ENCODE data around the gene NAA35. TPM values are rescaled to one million over a fixed set of nuclear protein-coding genes. Genes with fewer than 3 reads are reported as not detected.

NAA35 gene
- total RNA-seq, 1 experiment from 2014 or later, result 12.2 TPM

- no peaks in the 10 kb centered on the region for H3K9me3 ChIP-seq (ENCODE audit: low read length)
- no peaks in the 10 kb centered on the region for H3F3A ChIP-seq (ENCODE audit: low read length, unreplicated experiment)
- no peak overlapping the region for H2AFZ ChIP-seq (ENCODE audit: low read length)
- no TSS peak for BruUV-seq (replicated peaks)
- no peak overlapping the region for H3K4me3 ChIP-seq (ENCODE audit: low read length)
- intact Hi-C loops (cut with micrococcal nuclease), result no loop called here
- H3K9ac ChIP-seq (ENCODE audit: low read length), result no peak overlapping the region
- no peaks in the 10 kb centered on the region for H3K9me2 ChIP-seq (replicated peaks; ENCODE audit: low read length)
- ChIA-PET POLR2A (ENCODE audit: unreplicated experiment) (no interaction called here), CTCF (no interaction called here)
- no peak overlapping the region for H3K4me2 ChIP-seq (ENCODE audit: low read length)
- no peak for TF ChIP-seq EZH2 (IDR thresholded peaks at IDR 0.05; ENCODE audit: low read length, unreplicated experiment)
- TF ChIP-seq EZH2phosphoT487 (IDR thresholded peaks at IDR 0.05; ENCODE audit: borderline replicate concordance, low read length), result no peak
- no peak for TF ChIP-seq CTCF (conservative IDR thresholded peaks at IDR 0.05; ENCODE audit: low read depth, low read length)
- H3K27me3 ChIP-seq (ENCODE audit: low read length), result no peaks in the 10 kb centered on the region
- ATAC-seq (no peak), DNase-seq (no peak)
- no peaks in the 10 kb centered on the region for H3K79me2 ChIP-seq (ENCODE audit: low read length)
- no peaks in the 10 kb centered on the region for H4K20me1 ChIP-seq (ENCODE audit: low read length)
- H3K4me1 ChIP-seq (ENCODE audit: insufficient read depth, low read length), result no peaks in the 10 kb centered on the region
- no peak overlapping the region for H3K27ac ChIP-seq (ENCODE audit: low read length)
- no peaks in the 10 kb centered on the region for H3K36me3 ChIP-seq (ENCODE audit: low read depth, low read length)
These were observed 23.2 kb upstream of the NAA35 start for GRCh38 chr9:85917756-85918155.

- H3K27ac ChIP-seq (ENCODE audit: low read length), result no peak overlapping the region
- H3K4me3 ChIP-seq (ENCODE audit: low read length), result no peak overlapping the region
- no peak overlapping the region for H2AFZ ChIP-seq (ENCODE audit: low read length)
- no peaks in the 10 kb centered on the region for H3F3A ChIP-seq (ENCODE audit: low read length, unreplicated experiment)
- ChIA-PET POLR2A (ENCODE audit: unreplicated experiment) (interaction anchor here (0.6 kb wide), 1 partner anchor 21 kb away, joined by 8 read pairs; no protein-coding TSS in a partner anchor), CTCF (no interaction called here)
- no peaks in the 10 kb centered on the region for H3K36me3 ChIP-seq (ENCODE audit: low read depth, low read length)
- intact Hi-C loops (cut with micrococcal nuclease), result no loop called here
- no peak overlapping the region for H3K9ac ChIP-seq (ENCODE audit: low read length)
- DNase-seq (no peak), ATAC-seq (no peak)
- no TSS peak for BruUV-seq (replicated peaks)
- no peaks in the 10 kb centered on the region for H4K20me1 ChIP-seq (ENCODE audit: low read length)
- H3K9me3 ChIP-seq (ENCODE audit: low read length), result no peaks in the 10 kb centered on the region
- H3K9me2 ChIP-seq (replicated peaks; ENCODE audit: low read length), result no peaks in the 10 kb centered on the region
- TF ChIP-seq CTCF (conservative IDR thresholded peaks at IDR 0.05; ENCODE audit: low read depth, low read length), result no peak
- no peak for TF ChIP-seq EZH2phosphoT487 (IDR thresholded peaks at IDR 0.05; ENCODE audit: borderline replicate concordance, low read length)
- no peak for TF ChIP-seq EZH2 (IDR thresholded peaks at IDR 0.05; ENCODE audit: low read length, unreplicated experiment)
- no peak overlapping the region for H3K4me2 ChIP-seq (ENCODE audit: low read length)
- no peaks in the 10 kb centered on the region for H3K79me2 ChIP-seq (ENCODE audit: low read length)
- H3K27me3 ChIP-seq (ENCODE audit: low read length), result no peaks in the 10 kb centered on the region
- no peaks in the 10 kb centered on the region for H3K4me1 ChIP-seq (ENCODE audit: insufficient read depth, low read length)
These were observed 15.5 kb upstream of the NAA35 start for GRCh38 chr9:85925493-85925892.

- no peaks in the 10 kb centered on the region for H4K20me1 ChIP-seq (ENCODE audit: low read length)
- no peak overlapping the region for H3K27ac ChIP-seq (ENCODE audit: low read length)
- no peaks in the 10 kb centered on the region for H3K9me2 ChIP-seq (replicated peaks; ENCODE audit: low read length)
- no peak for ATAC-seq
- no peak overlapping the region for H3K4me3 ChIP-seq (ENCODE audit: low read length)
- no peaks in the 10 kb centered on the region for H3K36me3 ChIP-seq (ENCODE audit: low read depth, low read length)
- H3K4me2 ChIP-seq (ENCODE audit: low read length), result no peak overlapping the region
- no peaks in the 10 kb centered on the region for H3K27me3 ChIP-seq (ENCODE audit: low read length)
- H3F3A ChIP-seq (ENCODE audit: low read length, unreplicated experiment), result no peaks in the 10 kb centered on the region
- intact Hi-C loops (cut with micrococcal nuclease), result no loop called here
- CTCF ChIA-PET, result no interaction called here
- no peaks in the 10 kb centered on the region for H3K79me2 ChIP-seq (ENCODE audit: low read length)
- DNase-seq, result no peak
- H3K4me1 ChIP-seq (ENCODE audit: insufficient read depth, low read length), result no peaks in the 10 kb centered on the region
- H3K9me3 ChIP-seq (ENCODE audit: low read length), result no peaks in the 10 kb centered on the region
- POLR2A ChIA-PET (ENCODE audit: unreplicated experiment), result no interaction called here
- TF ChIP-seq EZH2phosphoT487 (IDR thresholded peaks at IDR 0.05; ENCODE audit: borderline replicate concordance, low read length), result no peak
- TF ChIP-seq EZH2 (IDR thresholded peaks at IDR 0.05; ENCODE audit: low read length, unreplicated experiment), result no peak
- no peak for TF ChIP-seq CTCF (conservative IDR thresholded peaks at IDR 0.05; ENCODE audit: low read depth, low read length)
- no peak overlapping the region for H2AFZ ChIP-seq (ENCODE audit: low read length)
- no peak overlapping the region for H3K9ac ChIP-seq (ENCODE audit: low read length)
- no TSS peak for BruUV-seq (replicated peaks)
These were observed 13.9 kb upstream of the NAA35 start for GRCh38 chr9:85927076-85927475.
